ENCODE results near the gene MAST2.

- TF ChIP-seq POLR2A (conservative IDR thresholded peaks at IDR 0.05) (no peak), MAFK (IDR thresholded peaks at IDR 0.05; ENCODE audit: low read length) (no peak), LCOR (CRISPR knock-in tag; IDR thresholded peaks at IDR 0.05) (no peak), CHD7 (IDR thresholded peaks at IDR 0.05; ENCODE audit: low read depth, low read length) (no peak)
Measured at GRCh38 chr1:46002551-46003150, 199.2 kb downstream of the MAST2 start.
